Panc1 (cell line): ENCODE measurements around the gene SLC12A8. TPM values are rescaled to one million over a fixed set of nuclear protein-coding genes. Genes with fewer than 3 reads are reported as not detected.
A peak's percentile ranks its signal among the peaks of the same experiment; 100 is the strongest.

Experiments
- ATAC-seq: fragments of 200-7000 bp; cut with Tn5 transposase; 2 replicates; pipeline ENCODE4 v1.9.1; 2020; ENCODE audit warnings: mild to moderate bottlenecking, moderate library complexity
- BruUV-seq: library from RNA; stranded (reverse); fragments of 400-500 nt; replicated peaks from 2 replicates; lab custom pipeline; 2021; lab: Mats Ljungman, UMichigan
- CTCF ChIA-PET: fragments of 300-600 bp; sonication (Branson Sonifier 250); formaldehyde crosslinking; loops from one replicate; lab custom pipeline; 2022; ENCODE audit warnings: antibody characterized with exemption; lab: Charles Lee
- POLR2A ChIA-PET: fragments of 300-600 bp; sonication (Branson Sonifier 250); formaldehyde crosslinking; loops from one replicate; lab custom pipeline; 2022; ENCODE audit warnings: antibody characterized with exemption; lab: Charles Lee
- DNase-seq: peaks from one replicate; pipeline ENCODE4 v3.0.0-alpha.2; 2010; ENCODE audit warnings: low read depth, low spot score
- H3K27ac ChIP-seq: 2 replicates; pipeline ENCODE4 v1.5.1; 2011; ENCODE audit warnings: mild to moderate bottlenecking, low read length, inconsistent platforms
- H3K27me3 ChIP-seq: fragments of 200-500 bp; sonication (Bioruptor generic); 2 replicates; pipeline ENCODE4 v1.6.0; 2014; ENCODE audit warnings: low read length, inconsistent platforms; ENCODE audit not compliant: control insufficient read depth, insufficient read depth
- H3K36me3 ChIP-seq: fragments of 200-500 bp; sonication (Bioruptor generic); 2 replicates; pipeline ENCODE4 v1.5.1; 2014; ENCODE audit warnings: inconsistent platforms, mild to moderate bottlenecking, low read length, moderate library complexity; ENCODE audit not compliant: control insufficient read depth, insufficient read depth
- H3K4me1 ChIP-seq: 2 replicates; pipeline ENCODE4 v1.5.1; 2011; ENCODE audit warnings: inconsistent platforms, mild to moderate bottlenecking, low read length, moderate library complexity; ENCODE audit not compliant: control insufficient read depth, insufficient read depth
- H3K4me3 ChIP-seq, 2 experiments: 2 replicates each; pipeline ENCODE4 v1.5.1; 2011 to 2012; ENCODE audit warnings: low read depth in 2 of 2, low read length in 2 of 2, mild to moderate bottlenecking in 2 of 2, inconsistent platforms in 1 of 2, moderate library complexity in 1 of 2
- H3K9me3 ChIP-seq: fragments of 200-500 bp; sonication (Bioruptor generic); 2 replicates; pipeline ENCODE4 v1.5.1; 2014; ENCODE audit warnings: low read depth, mild to moderate bottlenecking, inconsistent platforms, low read length, moderate library complexity; ENCODE audit not compliant: control insufficient read depth, insufficient read depth
- CTCF ChIP-seq: fragments of 450-650 bp; IDR thresholded peaks from 2 replicates; pipeline ENCODE4 v1.5.1; 2017; ENCODE audit warnings: mild to moderate bottlenecking
- POLR2AphosphoS5 ChIP-seq: IDR thresholded peaks from 2 replicates; pipeline ENCODE4 v1.6.1; 2012; ENCODE audit warnings: mild to moderate bottlenecking, low read depth, low read length, moderate library complexity
- REST ChIP-seq, 2 experiments: IDR thresholded peaks; 2 replicates each; pipeline ENCODE4 v1.6.1; 2011 to 2012; ENCODE audit warnings: low read depth in 2 of 2, control low read depth in 1 of 2, low read length in 1 of 2, mild to moderate bottlenecking in 1 of 2, moderate library complexity in 1 of 2; ENCODE audit not compliant: insufficient read depth in 1 of 2
- SIN3A ChIP-seq: IDR thresholded peaks from 2 replicates; pipeline ENCODE4 v1.6.1; 2012; ENCODE audit warnings: low read depth, mild to moderate bottlenecking, low read length, moderate library complexity, borderline replicate concordance; ENCODE audit not compliant: insufficient read depth
- TCF7L2 ChIP-seq: IDR thresholded peaks from 2 replicates; pipeline ENCODE4 v1.6.1; 2011; ENCODE audit warnings: mild to moderate bottlenecking, low read depth, low read length, inconsistent platforms
- in situ Hi-C: cut with HindIII; loops from 2 replicates; pipeline ENCODE4 v1.10.0; 2016; ENCODE audit warnings: low sequenced_read_pairs, low pct_unique_long_range_greater_than_20kb
- intact Hi-C: fragments of 100-400 bp; cut with micrococcal nuclease; formaldehyde crosslinking; loops from one replicate; pipeline ENCODE4 v1.10.0; 2022; ENCODE audit not compliant: unreplicated experiment
- total RNA-seq: library from RNA; stranded (reverse); gene quantifications from one replicate; pipeline ENCODE4 v1.2.1, GENCODE V29; 2021; ENCODE audit not compliant: unreplicated experiment

The SLC12A8 gene
- total RNA-seq, 1 experiment from 2014 or later, result 7.0 TPM

GRCh38 chr3:125154110-125154509 lies 58.4 kb downstream of the SLC12A8 start:
- TF ChIP-seq POLR2AphosphoS5 (no peak), CTCF (no peak)
- CTCF ChIA-PET, result no interaction called here
- ATAC-seq, result no peak

GRCh38 chr3:125152951-125153350 lies 59.6 kb downstream of the SLC12A8 start:
- H3K9me3 ChIP-seq, result no peaks in the 10 kb centered on the region
- CTCF ChIA-PET, result no interaction called here
- H3K27me3 ChIP-seq, result no peaks in the 10 kb centered on the region
- no peak for ATAC-seq
- BruUV-seq, result no TSS peak
- in situ Hi-C loops, result no loop called here
- H3K36me3 ChIP-seq, result no peaks in the 10 kb centered on the region
- no peak for DNase-seq
- H3K4me1 ChIP-seq, result peaks cover 6% of the 10 kb centered on the region
- POLR2A ChIA-PET, result no interaction called here
- no peak overlapping the region for H3K4me3 ChIP-seq
- intact Hi-C loops, result loop anchor here (5.0 to 10.0 kb wide), 2 partner anchors 101 to 282 kb away; no protein-coding TSS in a partner anchor
- no peak for TF ChIP-seq SIN3A
- no peak for TF ChIP-seq POLR2AphosphoS5
- H3K27ac ChIP-seq, result peak overlapping the region; percentile 30; the same call in 1 of the 2 replicates

More at GRCh38 chr3:125154110-125154509, 58.4 kb downstream of the SLC12A8 start:
- no TSS peak for BruUV-seq
- H3K4me3 ChIP-seq, result no peak overlapping the region
- intact Hi-C loops, result loop anchor here (5.0 to 10.0 kb wide), 2 partner anchors 102 to 281 kb away; no protein-coding TSS in a partner anchor
- DNase-seq, result no peak
- peaks cover 6% of the 10 kb centered on the region for H3K4me1 ChIP-seq
- H3K27me3 ChIP-seq, result no peaks in the 10 kb centered on the region
- in situ Hi-C loops, result no loop called here
- peak overlapping the region; percentile 31; the same call in 1 of the 2 replicates for H3K27ac ChIP-seq
- POLR2A ChIA-PET, result interaction anchor here (0.6 kb wide), 1 partner anchor 10 kb away, joined by 4 read pairs; no protein-coding TSS in a partner anchor
- no peaks in the 10 kb centered on the region for H3K36me3 ChIP-seq
- H3K9me3 ChIP-seq, result no peaks in the 10 kb centered on the region

- Histone ChIP-seq H3K27me3 (no peaks in the 10 kb centered on the region), H3K4me3 (no peak overlapping the region), H3K36me3 (no peaks in the 10 kb centered on the region), H3K4me1 (peaks cover 6% of the 10 kb centered on the region), H3K27ac (peak overlapping the region; percentile 67; the same call in 1 of the 2 replicates), H3K9me3 (no peaks in the 10 kb centered on the region)
- CTCF ChIA-PET, result no interaction called here
- POLR2A ChIA-PET, result no interaction called here
- TF ChIP-seq TCF7L2 (no peak), SIN3A (no peak), POLR2AphosphoS5 (no peak), REST (IDR thresholded peaks at IDR 0.05; ENCODE audit: insufficient read depth in 1 of 2, low read depth in 2 of 2, low read length in 1 of 2) (no peak), CTCF (no peak)
- ATAC-seq (no peak), DNase-seq (no peak)
- intact Hi-C loops, result loop anchor here (5.0 to 10.0 kb wide), 2 partner anchors 100 to 283 kb away; no protein-coding TSS in a partner anchor
- in situ Hi-C loops, result no loop called here
- no TSS peak for BruUV-seq
Observed at GRCh38 chr3:125151916-125152315, 60.6 kb downstream of the SLC12A8 start.
